LNCAP (cell line): ENCODE data around the gene VAPA.

ENCODE experiments used
- CTCF ChIP-seq: fragments of 450-650 bp; IDR thresholded peaks from 2 replicates; pipeline ENCODE4 v1.5.1; 2017; ENCODE audit warnings: mild to moderate bottlenecking

Gene VAPA

GRCh38 chr18:9996094-9996493 lies 82.3 kb downstream of the VAPA start:
- TF ChIP-seq CTCF, result no peak

GRCh38 chr18:9997711-9998110 lies 83.9 kb downstream of the VAPA start:
- TF ChIP-seq CTCF, result no peak

- no peak for TF ChIP-seq CTCF
Measured at GRCh38 chr18:9998330-9998729, 84.5 kb downstream of the VAPA start.

GRCh38 chr18:10002280-10002679 lies 88.5 kb downstream of the VAPA start:
- TF ChIP-seq CTCF, result no peak

DNA sequence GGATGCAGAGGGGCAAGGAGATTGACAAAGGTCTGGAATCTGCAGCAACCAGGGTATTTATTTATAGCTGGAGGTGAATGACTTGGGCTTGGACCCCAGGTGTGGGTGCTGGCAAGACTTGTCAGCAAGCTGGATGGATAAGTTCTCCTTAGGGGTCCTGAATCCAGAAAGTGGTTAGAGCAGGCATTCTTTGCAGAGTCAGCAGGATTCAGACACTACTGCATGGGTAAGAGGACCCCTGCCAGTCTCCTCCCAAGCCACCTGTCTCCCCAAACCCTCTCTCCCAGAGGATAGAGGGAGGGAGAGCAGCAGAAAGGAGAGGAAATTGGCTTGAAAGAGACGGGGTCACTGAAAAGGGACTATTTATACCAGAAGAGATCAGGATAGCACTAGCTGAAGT lies 89.5 kb downstream of the VAPA start:
- no peak for TF ChIP-seq CTCF

GRCh38 chr18:10003866-10004265 lies 90.0 kb downstream of the VAPA start:
- no peak for TF ChIP-seq CTCF

DNA sequence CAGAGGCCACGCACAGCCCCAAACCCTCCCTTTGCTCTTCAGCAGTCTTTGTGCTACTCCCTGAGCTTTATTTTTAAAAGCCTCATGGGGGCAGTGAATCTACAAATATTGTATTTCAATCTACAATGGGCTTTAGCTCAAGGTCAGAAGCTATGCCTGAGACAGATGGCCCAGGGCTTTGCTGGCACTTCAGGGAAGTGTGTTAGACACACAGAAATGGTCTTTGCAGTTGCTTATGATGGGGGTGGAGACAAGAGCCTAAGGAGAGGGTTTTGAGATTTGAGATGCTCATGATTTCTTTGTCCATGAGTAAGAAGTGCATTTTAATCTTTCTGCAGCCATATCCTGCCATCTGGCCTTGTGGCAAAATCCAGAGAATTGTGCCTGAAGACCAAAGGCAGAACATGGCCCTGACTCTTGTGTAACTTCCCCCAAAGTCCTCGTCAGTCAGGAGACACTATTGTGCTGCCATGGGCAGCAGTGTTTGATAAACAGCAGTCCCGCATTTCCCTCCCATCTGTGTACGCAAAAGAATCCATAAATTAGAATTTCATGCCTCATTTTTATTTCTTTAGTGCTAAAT lies 92.6 kb downstream of the VAPA start:
- no peak; the same call in 1 of the 2 replicates for TF ChIP-seq CTCF
